ENCODE data around the gene TMEM242. TPM values are rescaled to one million over a fixed set of nuclear protein-coding genes. Genes with fewer than 3 reads are reported as not detected.
A peak's percentile ranks its signal among the peaks of the same experiment; 100 is the strongest.

The TMEM242 gene
- total RNA-seq, 2 donors from 2014 or later, result 10.8 to 11.7 TPM

DNA sequence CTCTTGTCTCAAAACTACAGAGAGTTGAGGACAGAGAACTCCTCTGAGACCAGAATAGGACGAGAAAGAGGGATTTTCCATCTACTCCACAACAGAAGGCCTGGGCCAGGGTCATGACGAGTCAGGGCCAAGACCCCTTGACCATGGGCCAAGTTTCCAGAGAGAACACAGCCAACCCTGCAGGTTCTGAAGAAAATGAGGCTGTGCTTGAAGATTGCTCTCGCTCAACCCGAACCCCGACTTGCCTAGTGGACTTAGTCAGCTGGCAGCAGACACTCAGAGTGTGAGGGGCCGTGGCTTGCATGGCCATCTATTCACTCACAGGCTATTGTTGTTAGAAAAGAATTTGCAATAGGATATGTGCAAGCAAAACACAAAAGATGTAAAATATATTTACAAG lies 54.5 kb downstream of the TMEM242 start:
- peaks cover 6% of the 10 kb centered on the region for H3K9me3 Mint-ChIP-seq
- no peak overlapping the region for H3K9ac ChIP-seq (ENCODE audit: extremely low read depth, low read length, poor library complexity, severe bottlenecking)
- H3K4me1 ChIP-seq (ENCODE audit: control insufficient read depth, insufficient read depth, low read length), result no peaks in the 10 kb centered on the region
- 84 to 95% methylated on average over 4 to 6 of the region's 6 CpGs for WGBS, 2 experiments (ENCODE audit: insufficient coverage in 1 of 2, insufficient read length in 1 of 2)
- H3K4me3 Mint-ChIP-seq, result no peak overlapping the region
- peaks cover 6% of the 10 kb centered on the region for H3K27me3 Mint-ChIP-seq (ENCODE audit: insufficient read depth)
- H3K27me3 ChIP-seq (ENCODE audit: control insufficient read depth, insufficient read depth, low read length, poor library complexity, severe bottlenecking), result peaks cover 2% of the 10 kb centered on the region
- H3K27ac Mint-ChIP-seq, result no peak overlapping the region
- no peak overlapping the region for H3K27ac ChIP-seq (ENCODE audit: low read depth, low read length)
- DNase-seq, result peak; percentile 19
- no peak overlapping the region for H3K4me3 ChIP-seq (ENCODE audit: low read length)
- H3K36me3 Mint-ChIP-seq (ENCODE audit: low read depth), result peaks cover 3% of the 10 kb centered on the region
- H3K9me3 ChIP-seq (ENCODE audit: control insufficient read depth, low read length), result no peaks in the 10 kb centered on the region
- peaks cover 3% of the 10 kb centered on the region for H3K4me1 Mint-ChIP-seq
- no peak for TF ChIP-seq CTCF (conservative IDR thresholded peaks at IDR 0.05)
- no peaks in the 10 kb centered on the region for H3K36me3 ChIP-seq (ENCODE audit: control insufficient read depth, insufficient read depth, low read length)

GRCh38 chr6:157268396-157268795 lies 54.9 kb downstream of the TMEM242 start:
- Mint-ChIP-seq H3K36me3 (ENCODE audit: low read depth) (peaks cover 3% of the 10 kb centered on the region), H3K27ac (no peak overlapping the region), H3K4me3 (no peak overlapping the region), H3K27me3 (ENCODE audit: insufficient read depth) (peaks cover 5% of the 10 kb centered on the region), H3K9me3 (peaks cover 6% of the 10 kb centered on the region), H3K4me1 (peaks cover 1% of the 10 kb centered on the region)
- DNase-seq, result peak; percentile 26
- Histone ChIP-seq H3K9me3 (ENCODE audit: control insufficient read depth, low read length) (no peaks in the 10 kb centered on the region), H3K27ac (ENCODE audit: low read depth, low read length) (no peak overlapping the region), H3K9ac (ENCODE audit: extremely low read depth, low read length, poor library complexity, severe bottlenecking) (no peak overlapping the region), H3K4me1 (ENCODE audit: control insufficient read depth, insufficient read depth, low read length) (no peaks in the 10 kb centered on the region), H3K36me3 (ENCODE audit: control insufficient read depth, insufficient read depth, low read length) (no peaks in the 10 kb centered on the region), H3K27me3 (ENCODE audit: control insufficient read depth, insufficient read depth, low read length, poor library complexity, severe bottlenecking) (no peaks in the 10 kb centered on the region), H3K4me3 (ENCODE audit: low read length) (no peak overlapping the region)
- no peak for TF ChIP-seq CTCF (conservative IDR thresholded peaks at IDR 0.05)
- WGBS, 2 experiments (ENCODE audit: insufficient coverage in 1 of 2, insufficient read length in 1 of 2), result 97% methylated on average over 6 of the region's 6 CpGs; no CpG with 5 or more reads in 1 of the 2 experiments

- WGBS, 2 experiments (ENCODE audit: insufficient coverage in 1 of 2, insufficient read length in 1 of 2), result 92% methylated on average over 7 of the region's 7 CpGs
- H3K4me3 Mint-ChIP-seq, result no peak overlapping the region
- H3K4me1 Mint-ChIP-seq, result no peaks in the 10 kb centered on the region
- H3K36me3 ChIP-seq (ENCODE audit: control insufficient read depth, insufficient read depth, low read length), result no peaks in the 10 kb centered on the region
- H3K9ac ChIP-seq (ENCODE audit: extremely low read depth, low read length, poor library complexity, severe bottlenecking), result no peak overlapping the region
- H3K36me3 Mint-ChIP-seq (ENCODE audit: low read depth), result peaks cover 3% of the 10 kb centered on the region
- no peaks in the 10 kb centered on the region for H3K9me3 ChIP-seq (ENCODE audit: control insufficient read depth, low read length)
- no peaks in the 10 kb centered on the region for H3K4me1 ChIP-seq (ENCODE audit: control insufficient read depth, insufficient read depth, low read length)
- no peak for DNase-seq
- TF ChIP-seq CTCF (conservative IDR thresholded peaks at IDR 0.05), result no peak
- H3K27ac ChIP-seq (ENCODE audit: low read depth, low read length), result no peak overlapping the region
- H3K27me3 ChIP-seq (ENCODE audit: control insufficient read depth, insufficient read depth, low read length, poor library complexity, severe bottlenecking), result no peaks in the 10 kb centered on the region
- H3K27me3 Mint-ChIP-seq (ENCODE audit: insufficient read depth), result peaks cover 3% of the 10 kb centered on the region
- H3K4me3 ChIP-seq (ENCODE audit: low read length), result no peak overlapping the region
- H3K27ac Mint-ChIP-seq, result no peak overlapping the region
- H3K9me3 Mint-ChIP-seq, result peaks cover 6% of the 10 kb centered on the region
Measured at GRCh38 chr6:157267654-157268053, 55.7 kb downstream of the TMEM242 start.
